Measurements from ENCODE around the gene MDH1B. TPM values are rescaled to one million over a fixed set of nuclear protein-coding genes. Genes with fewer than 3 reads are reported as not detected.

MDH1B gene
- total RNA-seq, 1 donor from 2014 or later, result 1.2 TPM

DNA sequence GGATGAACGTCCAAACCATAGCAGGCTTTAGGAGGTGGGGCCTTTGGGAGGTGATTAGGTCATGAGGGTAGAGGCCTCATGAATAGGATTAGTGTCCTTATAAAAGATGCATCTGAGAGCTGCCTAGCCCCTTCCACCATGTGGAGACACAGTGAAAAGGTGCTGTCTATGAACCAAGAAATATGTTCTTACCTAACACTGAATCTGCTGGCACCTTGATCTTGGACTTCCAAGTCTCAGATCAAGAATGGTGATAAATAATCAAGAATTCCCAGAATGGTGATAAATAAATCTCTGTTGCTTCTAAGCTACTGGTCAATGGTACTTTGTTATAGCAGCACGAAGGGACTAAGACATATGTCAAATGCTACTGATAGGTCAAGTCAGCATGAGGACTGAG is 31.8 kb downstream of the MDH1B start:
- TF ChIP-seq, protein P1, sequence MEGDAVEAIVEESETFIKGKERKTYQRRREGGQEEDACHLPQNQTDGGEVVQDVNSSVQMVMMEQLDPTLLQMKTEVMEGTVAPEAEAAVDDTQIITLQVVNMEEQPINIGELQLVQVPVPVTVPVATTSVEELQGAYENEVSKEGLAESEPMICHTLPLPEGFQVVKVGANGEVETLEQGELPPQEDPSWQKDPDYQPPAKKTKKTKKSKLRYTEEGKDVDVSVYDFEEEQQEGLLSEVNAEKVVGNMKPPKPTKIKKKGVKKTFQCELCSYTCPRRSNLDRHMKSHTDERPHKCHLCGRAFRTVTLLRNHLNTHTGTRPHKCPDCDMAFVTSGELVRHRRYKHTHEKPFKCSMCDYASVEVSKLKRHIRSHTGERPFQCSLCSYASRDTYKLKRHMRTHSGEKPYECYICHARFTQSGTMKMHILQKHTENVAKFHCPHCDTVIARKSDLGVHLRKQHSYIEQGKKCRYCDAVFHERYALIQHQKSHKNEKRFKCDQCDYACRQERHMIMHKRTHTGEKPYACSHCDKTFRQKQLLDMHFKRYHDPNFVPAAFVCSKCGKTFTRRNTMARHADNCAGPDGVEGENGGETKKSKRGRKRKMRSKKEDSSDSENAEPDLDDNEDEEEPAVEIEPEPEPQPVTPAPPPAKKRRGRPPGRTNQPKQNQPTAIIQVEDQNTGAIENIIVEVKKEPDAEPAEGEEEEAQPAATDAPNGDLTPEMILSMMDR (IDR thresholded peaks at IDR 0.05), result no peak
- Mint-ChIP-seq H3K4me3 (ENCODE audit: unreplicated experiment) (no peak overlapping the region), H3K27me3 (ENCODE audit: unreplicated experiment) (peaks cover 15% of the 10 kb centered on the region), H3K36me3 (ENCODE audit: unreplicated experiment) (no peaks in the 10 kb centered on the region), H3K9me3 (ENCODE audit: unreplicated experiment) (peaks cover 6% of the 10 kb centered on the region), H3K4me1 (ENCODE audit: unreplicated experiment) (no peaks in the 10 kb centered on the region), H3K27ac (ENCODE audit: unreplicated experiment) (no peak overlapping the region)
- no peak for DNase-seq (ENCODE audit: extremely low spot score, unreplicated experiment)

DNA sequence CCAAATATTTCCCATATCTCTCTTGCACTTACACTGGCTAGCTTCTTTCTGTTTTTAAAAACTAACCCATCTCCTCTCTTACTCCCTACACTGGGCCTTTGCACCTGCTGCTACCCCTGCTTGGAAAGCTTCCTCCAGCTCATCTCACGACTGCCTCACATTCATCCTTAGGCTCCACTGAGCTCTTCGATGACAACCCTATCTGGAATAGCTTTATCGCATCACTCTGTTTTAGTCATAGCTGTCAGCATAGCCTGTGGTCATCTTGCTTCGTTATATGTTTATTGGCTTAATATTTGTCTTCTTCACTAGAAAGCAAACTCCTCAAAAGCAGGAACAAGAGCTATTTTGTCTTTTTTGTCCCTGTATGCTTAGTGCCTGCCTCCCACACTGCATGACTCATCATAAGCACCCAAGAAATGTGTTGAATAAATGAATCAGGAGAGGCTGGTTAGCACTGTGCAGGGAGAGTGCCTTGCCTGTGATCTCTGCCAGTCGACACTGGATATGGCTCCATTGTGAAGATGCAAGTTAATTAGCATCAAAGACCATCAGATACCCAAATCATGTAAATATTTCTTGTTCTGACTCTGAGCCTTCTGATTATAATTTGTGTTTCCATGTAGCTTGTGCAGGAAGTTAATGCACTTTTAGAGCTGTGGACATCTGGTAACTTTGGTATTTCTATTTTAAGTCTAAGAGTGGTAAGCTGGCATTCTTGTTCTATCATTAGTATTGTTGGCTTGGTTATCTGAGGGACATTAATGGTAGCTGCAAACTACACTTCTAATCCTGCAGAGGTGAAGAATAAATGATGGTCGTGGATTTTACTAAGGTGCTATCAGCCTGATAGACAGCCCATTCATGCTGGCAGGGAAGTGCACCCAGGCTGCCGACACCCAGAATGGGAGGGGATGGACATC is 36.6 kb downstream of the MDH1B start:
- TF ChIP-seq, protein P1 (IDR thresholded peaks at IDR 0.05), result no peak
- no peak overlapping the region for H3K27ac Mint-ChIP-seq (ENCODE audit: unreplicated experiment)
- H3K27me3 Mint-ChIP-seq (ENCODE audit: unreplicated experiment), result peaks cover 32% of the 10 kb centered on the region
- no peaks in the 10 kb centered on the region for H3K36me3 Mint-ChIP-seq (ENCODE audit: unreplicated experiment)
- no peak overlapping the region for H3K4me3 Mint-ChIP-seq (ENCODE audit: unreplicated experiment)
- no peaks in the 10 kb centered on the region for H3K4me1 Mint-ChIP-seq (ENCODE audit: unreplicated experiment)
- DNase-seq (ENCODE audit: extremely low spot score, unreplicated experiment), result no peak
- peaks cover 6% of the 10 kb centered on the region for H3K9me3 Mint-ChIP-seq (ENCODE audit: unreplicated experiment)

DNA sequence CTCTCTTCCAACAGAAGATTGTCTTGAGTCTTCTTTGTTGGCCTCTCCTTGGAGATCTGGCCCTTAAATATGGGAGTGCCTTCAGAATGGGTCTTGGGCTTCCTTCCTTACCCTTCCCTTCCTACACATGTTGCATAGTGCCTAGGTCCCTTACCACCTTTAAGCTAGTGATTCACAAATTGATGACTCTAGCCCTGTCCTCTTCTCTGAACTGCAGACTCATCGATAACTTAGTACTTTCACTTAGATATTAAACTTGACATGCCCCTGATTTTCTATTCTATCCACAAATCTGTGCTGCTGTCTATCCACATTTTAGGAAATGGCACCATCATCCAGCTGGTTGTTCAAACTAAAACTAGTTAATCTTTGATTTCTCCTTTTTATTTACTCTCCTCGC is 37.8 kb downstream of the MDH1B start:
- Mint-ChIP-seq H3K9me3 (ENCODE audit: unreplicated experiment) (peaks cover 6% of the 10 kb centered on the region), H3K4me3 (ENCODE audit: unreplicated experiment) (no peak overlapping the region), H3K27me3 (ENCODE audit: unreplicated experiment) (peaks cover 31% of the 10 kb centered on the region), H3K36me3 (ENCODE audit: unreplicated experiment) (no peaks in the 10 kb centered on the region), H3K4me1 (ENCODE audit: unreplicated experiment) (no peaks in the 10 kb centered on the region), H3K27ac (ENCODE audit: unreplicated experiment) (no peak overlapping the region)
- no peak for DNase-seq (ENCODE audit: extremely low spot score, unreplicated experiment)
- TF ChIP-seq, protein P1 (IDR thresholded peaks at IDR 0.05), result no peak

DNA sequence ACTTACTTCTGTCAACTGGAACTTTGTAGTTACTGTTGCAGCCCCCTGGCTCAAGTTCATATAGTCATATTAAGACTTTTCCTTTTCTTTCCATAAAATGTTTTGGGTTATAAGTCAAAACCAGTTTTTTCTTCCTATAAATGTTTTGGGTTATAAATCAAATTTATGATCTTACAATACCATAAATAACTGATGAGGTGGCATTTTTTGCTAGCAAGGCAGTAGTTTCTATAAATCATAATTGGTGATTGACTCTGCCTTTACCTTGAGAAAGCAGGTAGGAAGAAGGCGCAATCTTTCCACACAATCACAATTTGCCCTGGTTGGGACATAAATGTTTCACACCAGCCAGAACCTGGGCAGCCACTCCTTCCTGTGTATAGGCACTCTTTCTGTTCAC is 41.8 kb downstream of the MDH1B start:
- no peak for DNase-seq (ENCODE audit: extremely low spot score, unreplicated experiment)
- TF ChIP-seq, protein P1 (IDR thresholded peaks at IDR 0.05), result no peak
- Mint-ChIP-seq H3K27ac (ENCODE audit: unreplicated experiment) (no peak overlapping the region), H3K9me3 (ENCODE audit: unreplicated experiment) (no peaks in the 10 kb centered on the region), H3K4me1 (ENCODE audit: unreplicated experiment) (no peaks in the 10 kb centered on the region), H3K27me3 (ENCODE audit: unreplicated experiment) (peaks cover 25% of the 10 kb centered on the region), H3K36me3 (ENCODE audit: unreplicated experiment) (no peaks in the 10 kb centered on the region), H3K4me3 (ENCODE audit: unreplicated experiment) (no peak overlapping the region)

DNA sequence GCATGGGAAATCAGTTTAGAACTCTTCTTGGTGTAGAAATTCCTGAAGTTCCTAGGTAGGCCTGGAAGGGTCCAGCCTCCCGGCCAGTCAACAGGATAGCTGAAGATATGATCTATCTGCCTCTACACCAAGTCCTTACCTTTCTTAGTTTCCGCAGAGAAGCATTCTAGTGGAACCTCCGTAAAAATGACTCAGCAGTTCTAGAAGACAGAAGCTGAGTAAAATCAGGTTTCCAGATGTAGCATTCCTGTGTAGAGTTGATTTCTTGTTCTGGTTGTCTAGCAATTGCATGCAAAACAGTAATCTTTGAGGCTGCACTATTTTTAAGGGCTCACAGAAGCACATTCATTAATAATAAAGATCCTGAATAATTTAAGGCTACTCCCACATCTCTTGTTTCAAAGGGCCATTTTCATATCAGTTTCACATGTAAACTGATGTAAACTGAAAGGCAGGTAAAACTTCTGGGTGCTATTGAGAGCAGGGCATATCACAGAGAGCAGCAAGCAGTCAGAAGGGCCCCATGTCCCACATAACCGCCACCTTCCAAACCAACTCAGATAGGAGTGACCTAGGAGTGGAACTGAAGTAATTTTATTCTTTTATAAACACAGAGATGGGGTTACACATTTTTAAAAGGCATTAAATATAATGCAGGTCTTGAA is 43.7 kb downstream of the MDH1B start:
- Mint-ChIP-seq H3K27me3 (ENCODE audit: unreplicated experiment) (peaks cover 28% of the 10 kb centered on the region), H3K4me3 (ENCODE audit: unreplicated experiment) (no peak overlapping the region), H3K36me3 (ENCODE audit: unreplicated experiment) (no peaks in the 10 kb centered on the region), H3K4me1 (ENCODE audit: unreplicated experiment) (no peaks in the 10 kb centered on the region), H3K27ac (ENCODE audit: unreplicated experiment) (no peak overlapping the region), H3K9me3 (ENCODE audit: unreplicated experiment) (no peaks in the 10 kb centered on the region)
- no peak for DNase-seq (ENCODE audit: extremely low spot score, unreplicated experiment)
- TF ChIP-seq, protein P1 (IDR thresholded peaks at IDR 0.05), result no peak

Measured in osteocyte (in vitro differentiated cells).